Measurements from ENCODE around the gene CADM2. TPM values are rescaled to one million over a fixed set of nuclear protein-coding genes. Genes with fewer than 3 reads are reported as not detected.

Gene CADM2
- total RNA-seq, 1 experiment from 2014 or later, result 3.7 TPM

DNA sequence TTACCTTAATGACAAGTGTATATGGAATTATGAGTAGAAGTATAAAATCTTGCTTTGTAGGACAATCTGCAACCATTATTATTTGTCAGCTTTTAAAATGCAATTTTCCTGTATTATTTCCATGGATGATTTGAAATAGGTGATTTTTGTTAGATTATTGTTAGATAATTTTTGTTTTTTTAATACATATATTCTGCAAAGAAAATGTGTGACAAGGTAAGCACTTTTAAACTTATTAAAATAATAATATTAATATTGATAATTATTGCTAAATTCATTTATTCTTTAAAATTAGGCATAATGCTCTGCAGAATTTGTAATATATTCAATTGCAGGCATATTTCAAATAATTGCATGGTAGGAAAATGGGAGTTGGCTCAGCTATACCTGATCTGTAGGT lies 329.5 kb downstream of the CADM2 start:
- no peak overlapping the region for H3K4me3 ChIP-seq (ENCODE audit: low read depth, low read length, poor library complexity, severe bottlenecking)
- no peaks in the 10 kb centered on the region for H3K27me3 ChIP-seq (replicated peaks; ENCODE audit: insufficient read depth, low read depth, low read length, poor library complexity)
- no peak for DNase-seq (ENCODE audit: low spot score)
- no TSS peak for BruUV-seq (replicated peaks)
- CTCF ChIA-PET, result no interaction called here
- H3K36me3 ChIP-seq (ENCODE audit: insufficient read depth, low read length, poor library complexity, severe bottlenecking), result no peaks in the 10 kb centered on the region
- intact Hi-C loops (cut with micrococcal nuclease; ENCODE audit: unreplicated experiment), result no loop called here
- no peak overlapping the region for H3K27ac ChIP-seq (ENCODE audit: low read depth, low read length, poor library complexity, severe bottlenecking)
- H3K4me1 ChIP-seq (ENCODE audit: insufficient read depth, low read length, poor library complexity, severe bottlenecking), result no peaks in the 10 kb centered on the region
- POLR2A ChIA-PET (ENCODE audit: low non-redundant PET), result no interaction called here
- no peak for TF ChIP-seq EZH2 (IDR thresholded peaks at IDR 0.05; ENCODE audit: borderline replicate concordance, low read depth, low read length, poor library complexity, severe bottlenecking)
- TF ChIP-seq, protein P1, sequence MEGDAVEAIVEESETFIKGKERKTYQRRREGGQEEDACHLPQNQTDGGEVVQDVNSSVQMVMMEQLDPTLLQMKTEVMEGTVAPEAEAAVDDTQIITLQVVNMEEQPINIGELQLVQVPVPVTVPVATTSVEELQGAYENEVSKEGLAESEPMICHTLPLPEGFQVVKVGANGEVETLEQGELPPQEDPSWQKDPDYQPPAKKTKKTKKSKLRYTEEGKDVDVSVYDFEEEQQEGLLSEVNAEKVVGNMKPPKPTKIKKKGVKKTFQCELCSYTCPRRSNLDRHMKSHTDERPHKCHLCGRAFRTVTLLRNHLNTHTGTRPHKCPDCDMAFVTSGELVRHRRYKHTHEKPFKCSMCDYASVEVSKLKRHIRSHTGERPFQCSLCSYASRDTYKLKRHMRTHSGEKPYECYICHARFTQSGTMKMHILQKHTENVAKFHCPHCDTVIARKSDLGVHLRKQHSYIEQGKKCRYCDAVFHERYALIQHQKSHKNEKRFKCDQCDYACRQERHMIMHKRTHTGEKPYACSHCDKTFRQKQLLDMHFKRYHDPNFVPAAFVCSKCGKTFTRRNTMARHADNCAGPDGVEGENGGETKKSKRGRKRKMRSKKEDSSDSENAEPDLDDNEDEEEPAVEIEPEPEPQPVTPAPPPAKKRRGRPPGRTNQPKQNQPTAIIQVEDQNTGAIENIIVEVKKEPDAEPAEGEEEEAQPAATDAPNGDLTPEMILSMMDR (conservative IDR thresholded peaks at IDR 0.05; ENCODE audit: low read depth, low read length), result no peak
- H3K9me3 ChIP-seq (ENCODE audit: low read depth, low read length, poor library complexity, severe bottlenecking), result no peaks in the 10 kb centered on the region

- ChIA-PET CTCF (no interaction called here), POLR2A (ENCODE audit: low non-redundant PET) (no interaction called here)
- TF ChIP-seq, protein P1 (conservative IDR thresholded peaks at IDR 0.05; ENCODE audit: low read depth, low read length), result no peak
- TF ChIP-seq EZH2 (IDR thresholded peaks at IDR 0.05; ENCODE audit: borderline replicate concordance, low read depth, low read length, poor library complexity, severe bottlenecking), result no peak
- Histone ChIP-seq H3K27ac (ENCODE audit: low read depth, low read length, poor library complexity, severe bottlenecking) (no peak overlapping the region), H3K9me3 (ENCODE audit: low read depth, low read length, poor library complexity, severe bottlenecking) (no peaks in the 10 kb centered on the region), H3K27me3 (replicated peaks; ENCODE audit: insufficient read depth, low read depth, low read length, poor library complexity) (no peaks in the 10 kb centered on the region), H3K36me3 (ENCODE audit: insufficient read depth, low read length, poor library complexity, severe bottlenecking) (no peaks in the 10 kb centered on the region), H3K4me1 (ENCODE audit: insufficient read depth, low read length, poor library complexity, severe bottlenecking) (no peaks in the 10 kb centered on the region), H3K4me3 (ENCODE audit: low read depth, low read length, poor library complexity, severe bottlenecking) (no peak overlapping the region)
- no TSS peak for BruUV-seq (replicated peaks)
- no peak for DNase-seq (ENCODE audit: low spot score)
- intact Hi-C loops (cut with micrococcal nuclease; ENCODE audit: unreplicated experiment), result no loop called here
Observed at GRCh38 chr3:85297291-85297690, 338.5 kb downstream of the CADM2 start.

DNA sequence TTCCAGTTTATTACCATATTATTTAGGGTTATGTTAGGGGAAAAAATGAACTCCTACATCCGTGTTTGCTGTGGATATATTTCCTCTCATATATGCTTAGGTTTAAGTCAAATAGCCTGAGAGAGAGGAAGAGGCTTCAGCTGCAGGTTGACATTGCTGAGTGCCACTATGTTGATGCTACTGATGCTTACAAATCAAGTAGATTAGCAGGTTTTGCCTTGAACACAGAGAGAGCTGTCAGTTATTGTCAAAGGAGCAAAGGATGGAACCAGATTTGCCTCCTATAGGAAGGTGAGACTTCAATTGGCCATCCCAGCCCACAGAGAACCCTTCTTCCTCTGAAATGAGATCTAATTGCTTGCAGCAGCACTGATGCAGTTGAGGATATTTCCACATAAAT lies 339.2 kb downstream of the CADM2 start:
- Histone ChIP-seq H3K4me1 (ENCODE audit: insufficient read depth, low read length, poor library complexity, severe bottlenecking) (no peaks in the 10 kb centered on the region), H3K27me3 (replicated peaks; ENCODE audit: insufficient read depth, low read depth, low read length, poor library complexity) (no peaks in the 10 kb centered on the region), H3K4me3 (ENCODE audit: low read depth, low read length, poor library complexity, severe bottlenecking) (no peak overlapping the region), H3K27ac (ENCODE audit: low read depth, low read length, poor library complexity, severe bottlenecking) (no peak overlapping the region), H3K36me3 (ENCODE audit: insufficient read depth, low read length, poor library complexity, severe bottlenecking) (no peaks in the 10 kb centered on the region), H3K9me3 (ENCODE audit: low read depth, low read length, poor library complexity, severe bottlenecking) (no peaks in the 10 kb centered on the region)
- TF ChIP-seq, protein P1 (conservative IDR thresholded peaks at IDR 0.05; ENCODE audit: low read depth, low read length), result no peak
- no peak for TF ChIP-seq EZH2 (IDR thresholded peaks at IDR 0.05; ENCODE audit: borderline replicate concordance, low read depth, low read length, poor library complexity, severe bottlenecking)
- BruUV-seq (replicated peaks), result no TSS peak
- POLR2A ChIA-PET (ENCODE audit: low non-redundant PET), result no interaction called here
- intact Hi-C loops (cut with micrococcal nuclease; ENCODE audit: unreplicated experiment), result no loop called here
- CTCF ChIA-PET, result no interaction called here
- no peak for DNase-seq (ENCODE audit: low spot score)

All from A673 (cell line).